Hepatocyte (in vitro differentiated cells): ENCODE measurements around the gene CRIP2. TPM values are rescaled to one million over a fixed set of nuclear protein-coding genes. Genes with fewer than 3 reads are reported as not detected.

Source experiments
- DNase-seq: peaks from one replicate; pipeline ENCODE4 v3.0.0-alpha.2; 2016; ENCODE audit warnings: low spot score
- H2AFZ ChIP-seq: fragments of 200-600 bp; sonication (generic); 2 replicates; pipeline ENCODE4 v1.6.0; 2016; ENCODE audit warnings: antibody characterized with exemption, mild to moderate bottlenecking
- H3K27ac ChIP-seq: fragments of 200-600 bp; sonication (generic); 2 replicates; pipeline ENCODE4 v1.5.1; 2016; ENCODE audit warnings: mild to moderate bottlenecking
- H3K27me3 ChIP-seq: fragments of 200-600 bp; sonication (generic); 2 replicates; pipeline ENCODE4 v1.6.1; 2016
- H3K36me3 ChIP-seq: fragments of 200-600 bp; sonication (generic); replicated peaks from 2 replicates; pipeline ENCODE4 v1.5.1; 2016; ENCODE audit warnings: low read depth; ENCODE audit not compliant: insufficient read depth
- H3K4me1 ChIP-seq: fragments of 200-600 bp; sonication (generic); 2 replicates; pipeline ENCODE4 v1.5.1; 2016; ENCODE audit warnings: mild to moderate bottlenecking, moderate library complexity; ENCODE audit not compliant: insufficient read depth
- H3K4me2 ChIP-seq: fragments of 200-600 bp; sonication (generic); 2 replicates; pipeline ENCODE4 v1.6.0; 2016
- H3K4me3 ChIP-seq: fragments of 200-600 bp; sonication (generic); 2 replicates; pipeline ENCODE4 v1.5.1; 2016; ENCODE audit warnings: mild to moderate bottlenecking
- H3K79me2 ChIP-seq: fragments of 200-600 bp; sonication (generic); 2 replicates; pipeline ENCODE4 v1.6.0; 2017; ENCODE audit warnings: mild to moderate bottlenecking
- H3K9me2 ChIP-seq: fragments of 200-600 bp; sonication (generic); replicated peaks from 2 replicates; pipeline ENCODE4 v1.6.0; 2017; ENCODE audit warnings: mild to moderate bottlenecking; ENCODE audit not compliant: insufficient read depth
- H3K9me3 ChIP-seq: fragments of 200-600 bp; sonication (generic); 2 replicates; pipeline ENCODE4 v1.5.1; 2016; ENCODE audit warnings: low read depth, mild to moderate bottlenecking
- H4K20me1 ChIP-seq: fragments of 200-600 bp; sonication (generic); 2 replicates; pipeline ENCODE4 v1.6.0; 2016; ENCODE audit warnings: mild to moderate bottlenecking; ENCODE audit not compliant: insufficient read depth, poor library complexity, severe bottlenecking
- CTCF ChIP-seq: fragments of 200-600 bp; sonication (generic); IDR thresholded peaks from 2 replicates; pipeline ENCODE4 v1.5.1; 2016; ENCODE audit warnings: antibody characterized with exemption, mild to moderate bottlenecking; ENCODE audit not compliant: poor library complexity
- EZH2 ChIP-seq: fragments of 200-600 bp; sonication (generic); IDR thresholded peaks from 2 replicates; pipeline ENCODE4 v1.6.1; 2016; ENCODE audit warnings: antibody characterized with exemption, mild to moderate bottlenecking, borderline replicate concordance
- EZH2phosphoT487 ChIP-seq: fragments of 200-600 bp; sonication (generic); IDR thresholded peaks from one replicate; pipeline ENCODE4 v1.6.1; 2018; ENCODE audit warnings: antibody characterized with exemption, mild to moderate bottlenecking, low read depth, moderate library complexity; ENCODE audit not compliant: unreplicated experiment, severe bottlenecking
- WGBS: methylation state at CpG from one replicate; pipeline ENCODE4 v1.1.6; 2016; ENCODE audit warnings: low lambda C conversion rate; ENCODE audit errors: missing lambda C conversion rate; 5-methylcytosine and 5-hydroxymethylcytosine counted together
- polyA plus RNA-seq: library from polyadenylated mRNA; unstranded; fragments of >200 nt; fragmentation: Nextera tagmentation; extraction: Ambion mirVana; gene quantifications from 2 replicates; pipeline ENCODE4 v1.2.1, GENCODE V29; 2016
- total RNA-seq: library from RNA; depleted of rRNA; stranded (reverse); fragments of >200 nt; gene quantifications from 2 replicates; pipeline ENCODE4 v1.2.3, GENCODE V29; 2014

CRIP2 gene
- total and polyA plus RNA-seq, 2 experiments from 2014 or later: 8.3 to 29.1 TPM

GRCh38 chr14:105444859-105445258, 29.8 kb upstream of the CRIP2 start:
- H3K27me3 ChIP-seq: no peaks in the 10 kb centered on the region
- no peak overlapping the region for H2AFZ ChIP-seq
- no peak for DNase-seq
- TF ChIP-seq EZH2phosphoT487 (no peak), CTCF (no peak), EZH2 (no peak)
- no peaks in the 10 kb centered on the region for H3K9me2 ChIP-seq
- no peak overlapping the region for H3K4me3 ChIP-seq
- H3K4me1 ChIP-seq: no peaks in the 10 kb centered on the region
- H3K36me3 ChIP-seq: no peaks in the 10 kb centered on the region
- H3K9me3 ChIP-seq: no peaks in the 10 kb centered on the region
- no peaks in the 10 kb centered on the region for H4K20me1 ChIP-seq
- H3K27ac ChIP-seq: no peak overlapping the region
- peaks cover 2% of the 10 kb centered on the region for H3K79me2 ChIP-seq
- H3K4me2 ChIP-seq: no peak overlapping the region
- WGBS: 92% methylated on average over 17 of the region's 17 CpGs

- 93% methylated on average over 20 of the region's 24 CpGs for WGBS
- Histone ChIP-seq H3K79me2 (no peaks in the 10 kb centered on the region), H3K27ac (no peak overlapping the region), H3K27me3 (no peaks in the 10 kb centered on the region), H3K4me1 (no peaks in the 10 kb centered on the region), H3K4me2 (no peak overlapping the region), H4K20me1 (no peaks in the 10 kb centered on the region), H3K9me2 (no peaks in the 10 kb centered on the region), H3K9me3 (no peaks in the 10 kb centered on the region), H2AFZ (no peak overlapping the region), H3K4me3 (no peak overlapping the region), H3K36me3 (no peaks in the 10 kb centered on the region)
- no peak for DNase-seq
- TF ChIP-seq CTCF (no peak), EZH2 (no peak)
Measured at GRCh38 chr14:105445290-105445689, 29.3 kb upstream of the CRIP2 start.

- no peak for DNase-seq
- Histone ChIP-seq H3K27ac (no peak overlapping the region), H3K36me3 (no peaks in the 10 kb centered on the region)
Measured at GRCh38 chr14:105445901-105446845, 28.4 kb upstream of the CRIP2 start.

More at GRCh38 chr14:105445901-105446845, 28.4 kb upstream of the CRIP2 start:
- TF ChIP-seq EZH2 (no peak), CTCF (no peak), EZH2phosphoT487 (no peak)
- Histone ChIP-seq H3K9me2 (no peaks in the 10 kb centered on the region), H4K20me1 (no peaks in the 10 kb centered on the region), H3K4me3 (no peak overlapping the region), H3K27me3 (no peaks in the 10 kb centered on the region), H3K4me2 (no peak overlapping the region), H2AFZ (no peak overlapping the region), H3K4me1 (no peaks in the 10 kb centered on the region), H3K9me3 (no peaks in the 10 kb centered on the region), H3K79me2 (no peaks in the 10 kb centered on the region)
- WGBS: 95% methylated on average over 26 of the region's 26 CpGs
